RKO (cell line): ENCODE measurements around the gene HLA-DQA2.
"Not testable (repeated sequence)": the region's sequence is repeated elsewhere in the genome, so short reads cannot be mapped to it uniquely, and the experiment has no call there.

Experiments
- DNase-seq: peaks from one replicate; pipeline ENCODE4 v3.0.0-alpha.2; 2016; ENCODE audit warnings: low spot score

HLA-DQA2 gene

GRCh38 chr6:32779036-32779435 is 37.8 kb downstream of the HLA-DQA2 start:
- DNase-seq: no peak

DNA sequence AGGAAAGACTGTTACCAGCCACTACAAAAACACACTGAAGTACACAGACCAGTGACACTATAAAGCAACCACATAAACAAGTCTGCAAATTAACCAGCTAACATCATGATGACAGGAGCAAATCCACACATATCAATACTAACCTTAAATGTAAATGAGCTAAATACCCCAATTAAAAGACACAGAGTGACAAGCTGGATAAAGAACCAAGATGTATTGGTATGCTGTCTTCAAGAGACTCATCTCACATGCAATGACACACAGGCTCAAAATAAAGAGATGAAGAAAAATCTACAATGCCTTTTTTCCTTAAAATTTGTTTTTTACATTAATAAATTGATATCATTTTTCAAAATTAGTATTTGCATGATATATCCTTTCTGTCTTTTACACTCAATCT is 41.7 kb downstream of the HLA-DQA2 start:
- DNase-seq: not testable (repeated sequence)

GRCh38 chr6:32785781-32786533 is 44.8 kb downstream of the HLA-DQA2 start:
- peak; percentile 76 for DNase-seq

DNA sequence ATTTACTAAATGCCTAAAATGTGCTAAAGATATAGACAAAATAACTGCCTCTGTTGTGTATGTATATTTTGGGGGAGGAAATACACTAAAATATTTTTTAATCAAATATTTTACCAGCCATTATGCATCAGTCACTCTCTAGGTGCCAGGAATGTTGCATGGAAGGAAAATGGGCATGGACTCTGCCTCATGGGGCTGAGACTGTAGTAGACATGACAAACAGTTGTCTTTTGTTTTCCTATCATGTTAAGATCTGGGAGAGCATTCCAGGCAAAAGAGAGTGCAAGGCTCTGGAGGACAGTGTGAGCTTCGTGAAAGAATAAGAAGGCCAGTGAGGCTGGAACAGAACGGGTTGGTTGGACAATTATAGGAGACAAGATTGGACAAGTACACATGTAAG is 49.1 kb downstream of the HLA-DQA2 start:
- no peak for DNase-seq

- DNase-seq: no peak
These were observed 51.8 kb downstream of the HLA-DQA2 start for GRCh38 chr6:32792901-32793435.

DNA sequence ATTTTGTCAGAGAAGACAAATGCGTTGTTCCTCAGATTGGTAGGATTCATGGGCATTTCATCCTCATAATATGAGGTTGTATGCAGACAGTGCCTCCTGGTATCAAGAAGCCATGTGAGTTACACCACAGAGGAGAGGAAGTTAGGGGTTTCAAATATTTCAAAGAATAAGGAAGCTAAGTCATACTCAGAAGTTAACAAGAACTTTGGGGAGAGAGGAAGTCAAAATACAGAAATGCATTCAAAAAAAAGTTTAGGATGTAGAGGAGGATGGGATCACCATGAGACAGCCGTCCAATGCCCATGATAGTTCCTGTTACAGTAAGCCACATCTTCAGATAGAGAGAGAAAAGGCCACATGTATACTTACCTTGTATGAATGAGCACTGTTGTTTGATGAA is 53.3 kb downstream of the HLA-DQA2 start:
- no peak for DNase-seq
